ENCODE results near the gene AGBL1.

Gene AGBL1

GRCh38 chr15:86741917-86742316, 662.2 kb downstream of the AGBL1 start:
- TF ChIP-seq CTCF (IDR thresholded peaks at IDR 0.05; ENCODE audit: borderline replicate concordance, insufficient read depth, low read depth, low read length) = no peak

GRCh38 chr15:86743283-86743903, 663.7 kb downstream of the AGBL1 start:
- no peak overlapping the region for H3K4me3 ChIP-seq (ENCODE audit: low read depth, low read length)
- TF ChIP-seq CTCF (IDR thresholded peaks at IDR 0.05; ENCODE audit: borderline replicate concordance, insufficient read depth, low read depth, low read length) = peak; percentile 71

More at GRCh38 chr15:86741917-86742316, 662.2 kb downstream of the AGBL1 start:
- H3K4me3 ChIP-seq (ENCODE audit: low read depth, low read length) = no peak overlapping the region

GRCh38 chr15:86744198-86744780, 664.6 kb downstream of the AGBL1 start:
- TF ChIP-seq CTCF (IDR thresholded peaks at IDR 0.05; ENCODE audit: borderline replicate concordance, insufficient read depth, low read depth, low read length) = no peak
- H3K4me3 ChIP-seq (ENCODE audit: low read depth, low read length) = no peak overlapping the region

GRCh38 chr15:86751116-86751515, 671.4 kb downstream of the AGBL1 start:
- no peak for TF ChIP-seq CTCF (IDR thresholded peaks at IDR 0.05; ENCODE audit: borderline replicate concordance, insufficient read depth, low read depth, low read length)
- H3K4me3 ChIP-seq (ENCODE audit: low read depth, low read length) = no peak overlapping the region

- H3K4me3 ChIP-seq (ENCODE audit: low read depth, low read length) = no peak overlapping the region
- no peak for TF ChIP-seq CTCF (IDR thresholded peaks at IDR 0.05; ENCODE audit: borderline replicate concordance, insufficient read depth, low read depth, low read length)
Observed at GRCh38 chr15:86754846-86755245, 675.2 kb downstream of the AGBL1 start.

GRCh38 chr15:86756688-86757087, 677.0 kb downstream of the AGBL1 start:
- H3K4me3 ChIP-seq (ENCODE audit: low read depth, low read length) = no peak overlapping the region
- no peak for TF ChIP-seq CTCF (IDR thresholded peaks at IDR 0.05; ENCODE audit: borderline replicate concordance, insufficient read depth, low read depth, low read length)

All from GM12875 (cell line).